Measurements from ENCODE around the gene CACNA1E.

CACNA1E gene

DNA sequence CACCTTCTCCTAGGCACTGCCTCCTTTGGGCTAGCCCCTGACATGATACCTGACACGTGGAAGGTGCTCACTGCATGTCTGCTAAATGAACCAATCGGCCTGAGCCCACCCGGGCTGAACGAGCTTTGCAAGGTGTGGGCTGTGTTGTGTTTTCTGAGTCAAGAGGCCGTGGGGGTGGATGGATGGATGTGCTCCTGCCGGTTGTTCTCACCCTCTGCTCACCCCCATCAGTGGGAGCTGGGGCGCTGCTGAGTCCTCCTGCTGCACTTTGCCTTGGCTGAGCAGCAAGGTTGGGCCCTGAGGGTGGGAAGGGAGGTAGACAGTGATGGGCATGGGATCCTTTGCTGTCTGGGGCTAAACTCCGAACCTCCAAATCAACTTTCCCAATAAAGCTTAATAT lies 6.7 kb upstream of the CACNA1E start:
- Histone ChIP-seq H3K79me1 (ENCODE audit: low read length) (no peaks in the 10 kb centered on the region), H3K4me1 (ENCODE audit: control insufficient read depth, low read depth, low read length) (no peaks in the 10 kb centered on the region), H2BK5ac (ENCODE audit: low read length) (no peak overlapping the region), H3K36me3 (ENCODE audit: control insufficient read depth, insufficient read depth, low read length) (no peaks in the 10 kb centered on the region), H3K18ac (ENCODE audit: low read length) (no peak overlapping the region), H2AK5ac (ENCODE audit: low read length) (no peak overlapping the region), H3K4ac (ENCODE audit: low read depth, low read length) (no peak overlapping the region), H3K23ac (ENCODE audit: low read length) (no peak overlapping the region), H2BK15ac (replicated peaks; ENCODE audit: low read depth) (no peak overlapping the region), H3K27me3 (ENCODE audit: insufficient read depth, low read length, poor library complexity) (peaks cover 1% of the 10 kb centered on the region), H3K79me2 (ENCODE audit: control insufficient read depth, insufficient read depth, low read length) (no peaks in the 10 kb centered on the region), H3K27ac (ENCODE audit: low read depth, low read length) (no peak overlapping the region), H2BK120ac (ENCODE audit: low read depth, low read length) (no peak overlapping the region), H3K56ac (ENCODE audit: low read length) (no peak overlapping the region), H3K4me3 (ENCODE audit: low read length) (no peak overlapping the region), H3K9ac (ENCODE audit: low read length) (no peak overlapping the region), H4K5ac (ENCODE audit: low read length) (no peak overlapping the region), H3K4me2 (ENCODE audit: low read length) (no peak overlapping the region), H4K8ac (ENCODE audit: low read depth, low read length) (no peak overlapping the region)
- no peak for DNase-seq
- WGBS (ENCODE audit: extremely low coverage, insufficient coverage, low lambda C conversion rate): no CpG with 5 or more reads among the region's 8 CpGs

DNA sequence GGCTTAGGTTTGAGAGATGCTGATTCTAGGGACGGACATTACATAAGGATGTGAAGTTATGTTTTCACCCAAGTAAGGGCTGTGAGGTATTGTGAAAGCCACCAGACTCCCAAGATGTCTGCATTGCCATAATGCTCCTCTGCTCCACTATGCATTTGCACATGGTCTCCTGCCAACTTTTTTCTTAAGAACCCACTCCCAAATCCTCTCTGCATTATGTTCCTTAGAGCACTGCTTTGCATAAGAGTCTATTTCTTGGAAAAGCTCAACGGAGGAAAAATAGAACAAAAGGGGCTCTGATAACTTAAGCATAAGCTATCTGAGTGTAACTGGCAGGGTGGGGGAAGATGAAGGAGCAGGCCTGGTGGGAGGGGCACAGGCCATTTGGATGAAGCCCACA lies 5.0 kb upstream of the CACNA1E start:
- Histone ChIP-seq H3K4me1 (ENCODE audit: control insufficient read depth, low read depth, low read length) (no peaks in the 10 kb centered on the region), H3K4me3 (ENCODE audit: low read length) (no peak overlapping the region), H2AK5ac (ENCODE audit: low read length) (no peak overlapping the region), H2BK15ac (replicated peaks; ENCODE audit: low read depth) (no peak overlapping the region), H3K9ac (ENCODE audit: low read length) (no peak overlapping the region), H3K27ac (ENCODE audit: low read depth, low read length) (no peak overlapping the region), H3K56ac (ENCODE audit: low read length) (no peak overlapping the region), H3K23ac (ENCODE audit: low read length) (no peak overlapping the region), H2BK120ac (ENCODE audit: low read depth, low read length) (no peak overlapping the region), H3K79me2 (ENCODE audit: control insufficient read depth, insufficient read depth, low read length) (no peaks in the 10 kb centered on the region), H3K27me3 (ENCODE audit: insufficient read depth, low read length, poor library complexity) (peaks cover 14% of the 10 kb centered on the region), H3K4ac (ENCODE audit: low read depth, low read length) (no peak overlapping the region), H4K5ac (ENCODE audit: low read length) (no peak overlapping the region), H4K8ac (ENCODE audit: low read depth, low read length) (no peak overlapping the region), H3K4me2 (ENCODE audit: low read length) (no peak overlapping the region), H2BK5ac (ENCODE audit: low read length) (no peak overlapping the region), H3K18ac (ENCODE audit: low read length) (no peak overlapping the region), H3K36me3 (ENCODE audit: control insufficient read depth, insufficient read depth, low read length) (no peaks in the 10 kb centered on the region), H3K79me1 (ENCODE audit: low read length) (no peaks in the 10 kb centered on the region)
- WGBS (ENCODE audit: extremely low coverage, insufficient coverage, low lambda C conversion rate): no CpG with 5 or more reads among the region's 2 CpGs
- no peak for DNase-seq

GRCh38 chr1:181479137-181479745 lies 4.1 kb upstream of the CACNA1E start:
- no peak overlapping the region for H3K23ac ChIP-seq (ENCODE audit: low read length)
- H3K79me2 ChIP-seq (ENCODE audit: control insufficient read depth, insufficient read depth, low read length): no peaks in the 10 kb centered on the region
- peaks cover 22% of the 10 kb centered on the region for H3K27me3 ChIP-seq (ENCODE audit: insufficient read depth, low read length, poor library complexity)
- no peak overlapping the region for H4K8ac ChIP-seq (ENCODE audit: low read depth, low read length)
- no peak overlapping the region for H3K56ac ChIP-seq (ENCODE audit: low read length)
- no peak overlapping the region for H3K9ac ChIP-seq (ENCODE audit: low read length)
- no peak overlapping the region for H4K5ac ChIP-seq (ENCODE audit: low read length)
- H2BK15ac ChIP-seq (replicated peaks; ENCODE audit: low read depth): no peak overlapping the region
- no peak overlapping the region for H3K4me3 ChIP-seq (ENCODE audit: low read length)
- no peak overlapping the region for H3K4me2 ChIP-seq (ENCODE audit: low read length)
- peak; percentile 80 for DNase-seq
- no peaks in the 10 kb centered on the region for H3K79me1 ChIP-seq (ENCODE audit: low read length)
- H3K4me1 ChIP-seq (ENCODE audit: control insufficient read depth, low read depth, low read length): no peaks in the 10 kb centered on the region
- H2BK5ac ChIP-seq (ENCODE audit: low read length): no peak overlapping the region
- WGBS (ENCODE audit: extremely low coverage, insufficient coverage, low lambda C conversion rate): no CpG with 5 or more reads among the region's 3 CpGs
- no peak overlapping the region for H3K27ac ChIP-seq (ENCODE audit: low read depth, low read length)
- H3K36me3 ChIP-seq (ENCODE audit: control insufficient read depth, insufficient read depth, low read length): no peaks in the 10 kb centered on the region
- no peak overlapping the region for H2BK120ac ChIP-seq (ENCODE audit: low read depth, low read length)
- H3K18ac ChIP-seq (ENCODE audit: low read length): no peak overlapping the region
- H3K4ac ChIP-seq (ENCODE audit: low read depth, low read length): no peak overlapping the region
- no peak overlapping the region for H2AK5ac ChIP-seq (ENCODE audit: low read length)

DNA sequence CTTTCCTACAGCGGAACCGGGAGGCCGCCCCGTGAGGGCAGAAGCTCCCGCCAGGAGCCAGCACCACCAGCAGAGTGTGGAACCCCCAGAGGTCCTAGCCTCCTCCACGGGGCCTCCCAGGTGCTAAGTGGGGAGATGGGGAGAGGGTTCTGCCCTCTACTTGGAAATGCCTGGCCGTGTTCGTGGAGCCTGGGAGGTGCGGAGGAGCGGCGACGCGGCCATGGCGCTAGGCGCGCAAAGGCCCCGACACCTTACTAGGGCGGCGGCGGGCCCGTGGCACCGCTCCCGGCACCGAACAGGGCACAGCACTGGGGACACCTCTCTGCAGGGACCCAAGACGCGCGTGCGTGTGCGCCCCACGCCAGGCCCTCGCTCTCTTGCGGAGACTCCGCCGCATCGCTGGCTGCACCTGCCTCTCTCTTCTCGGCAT lies 1.3 kb upstream of the CACNA1E start:
- no peaks in the 10 kb centered on the region for H3K4me1 ChIP-seq (ENCODE audit: control insufficient read depth, low read depth, low read length)
- no peak overlapping the region for H3K23ac ChIP-seq (ENCODE audit: low read length)
- peak overlapping the region; percentile 89 for H3K4me2 ChIP-seq (ENCODE audit: low read length)
- H2BK120ac ChIP-seq (ENCODE audit: low read depth, low read length): no peak overlapping the region
- peak overlapping the region; percentile 2 for H3K56ac ChIP-seq (ENCODE audit: low read length)
- no peak overlapping the region for H2AK5ac ChIP-seq (ENCODE audit: low read length)
- H3K36me3 ChIP-seq (ENCODE audit: control insufficient read depth, insufficient read depth, low read length): no peaks in the 10 kb centered on the region
- H3K4ac ChIP-seq (ENCODE audit: low read depth, low read length): no peak overlapping the region
- H3K27ac ChIP-seq (ENCODE audit: low read depth, low read length): no peak overlapping the region
- peaks cover 46% of the 10 kb centered on the region for H3K27me3 ChIP-seq (ENCODE audit: insufficient read depth, low read length, poor library complexity)
- H3K79me2 ChIP-seq (ENCODE audit: control insufficient read depth, insufficient read depth, low read length): no peaks in the 10 kb centered on the region
- peak overlapping the region; percentile 18 for H3K4me3 ChIP-seq (ENCODE audit: low read length)
- no peak for DNase-seq
- H4K8ac ChIP-seq (ENCODE audit: low read depth, low read length): no peak overlapping the region
- H3K18ac ChIP-seq (ENCODE audit: low read length): no peak overlapping the region
- no peak overlapping the region for H2BK15ac ChIP-seq (replicated peaks; ENCODE audit: low read depth)
- no CpG with 5 or more reads among the region's 36 CpGs for WGBS (ENCODE audit: extremely low coverage, insufficient coverage, low lambda C conversion rate)
- no peak overlapping the region for H2BK5ac ChIP-seq (ENCODE audit: low read length)
- H3K79me1 ChIP-seq (ENCODE audit: low read length): no peaks in the 10 kb centered on the region
- H4K5ac ChIP-seq (ENCODE audit: low read length): no peak overlapping the region
- peak overlapping the region; percentile 49 for H3K9ac ChIP-seq (ENCODE audit: low read length)

GRCh38 chr1:181482521-181483284 lies 614 bp upstream of the CACNA1E start:
- peak; percentile 72 for DNase-seq
- Histone ChIP-seq H3K56ac (ENCODE audit: low read length) (peak overlapping the region; percentile 47), H3K36me3 (ENCODE audit: control insufficient read depth, insufficient read depth, low read length) (no peaks in the 10 kb centered on the region), H3K79me2 (ENCODE audit: control insufficient read depth, insufficient read depth, low read length) (no peaks in the 10 kb centered on the region), H3K18ac (ENCODE audit: low read length) (no peak overlapping the region), H3K23ac (ENCODE audit: low read length) (no peak overlapping the region), H3K79me1 (ENCODE audit: low read length) (no peaks in the 10 kb centered on the region), H2BK5ac (ENCODE audit: low read length) (no peak overlapping the region), H4K8ac (ENCODE audit: low read depth, low read length) (no peak overlapping the region), H2BK120ac (ENCODE audit: low read depth, low read length) (no peak overlapping the region), H3K4me2 (ENCODE audit: low read length) (peak overlapping the region; percentile 89), H3K27me3 (ENCODE audit: insufficient read depth, low read length, poor library complexity) (peaks cover 46% of the 10 kb centered on the region), H2BK15ac (replicated peaks; ENCODE audit: low read depth) (no peak overlapping the region), H3K4me3 (ENCODE audit: low read length) (no peak overlapping the region), H3K27ac (ENCODE audit: low read depth, low read length) (no peak overlapping the region), H3K9ac (ENCODE audit: low read length) (no peak overlapping the region), H2AK5ac (ENCODE audit: low read length) (no peak overlapping the region), H3K4ac (ENCODE audit: low read depth, low read length) (no peak overlapping the region), H4K5ac (ENCODE audit: low read length) (no peak overlapping the region), H3K4me1 (ENCODE audit: control insufficient read depth, low read depth, low read length) (no peaks in the 10 kb centered on the region)
- WGBS (ENCODE audit: extremely low coverage, insufficient coverage, low lambda C conversion rate): no CpG with 5 or more reads among the region's 62 CpGs
